ENCODE data around the gene SRPK2.

- TF ChIP-seq CTCF (conservative IDR thresholded peaks at IDR 0.05; ENCODE audit: low read length) (no peak), EZH2phosphoT487 (IDR thresholded peaks at IDR 0.05; ENCODE audit: borderline replicate concordance) (no peak)
Measured at GRCh38 chr7:105122619-105123018, 266.1 kb downstream of the SRPK2 start.

All from Loucy (cell line).